ENCODE results near the gene SMIM32. TPM values are rescaled to one million over a fixed set of nuclear protein-coding genes. Genes with fewer than 3 reads are reported as not detected.

Gene SMIM32
- total and polyA plus RNA-seq, 9 of the 15 experiments (the other 6 are each of a cell fraction or from before 2014, with no cell fraction given), result not detected

DNA sequence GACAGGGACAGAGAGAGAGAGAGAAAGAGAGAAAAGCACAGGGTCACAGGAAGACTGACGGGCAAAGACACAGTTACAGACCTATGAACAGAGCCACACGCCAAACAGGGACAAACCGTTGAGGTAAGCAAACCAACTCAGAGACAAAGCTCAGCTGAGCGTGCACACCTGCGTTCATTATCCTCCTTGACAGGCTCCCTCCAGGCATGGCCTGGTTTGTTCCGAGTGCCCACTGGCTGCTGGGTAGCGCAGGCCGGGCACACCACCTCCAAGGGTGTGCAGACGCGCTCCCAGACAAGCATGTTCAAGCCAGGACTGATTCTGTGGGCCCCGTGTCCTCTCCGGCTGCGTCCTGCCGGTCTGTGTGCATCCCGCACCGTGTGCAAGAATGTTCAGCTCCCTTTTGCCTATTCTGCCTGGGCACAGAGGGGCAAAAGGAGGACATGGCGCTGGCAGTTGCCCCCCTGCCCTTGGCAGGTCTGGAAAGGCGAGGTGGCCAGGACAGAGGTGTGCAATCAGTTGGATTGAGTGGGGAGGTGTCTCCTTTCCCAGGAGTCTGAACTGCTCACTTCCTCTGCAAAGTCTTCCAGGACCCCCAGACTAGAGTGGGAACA is 467 bp upstream of the SMIM32 start (continued):
- TF ChIP-seq, protein P1, sequence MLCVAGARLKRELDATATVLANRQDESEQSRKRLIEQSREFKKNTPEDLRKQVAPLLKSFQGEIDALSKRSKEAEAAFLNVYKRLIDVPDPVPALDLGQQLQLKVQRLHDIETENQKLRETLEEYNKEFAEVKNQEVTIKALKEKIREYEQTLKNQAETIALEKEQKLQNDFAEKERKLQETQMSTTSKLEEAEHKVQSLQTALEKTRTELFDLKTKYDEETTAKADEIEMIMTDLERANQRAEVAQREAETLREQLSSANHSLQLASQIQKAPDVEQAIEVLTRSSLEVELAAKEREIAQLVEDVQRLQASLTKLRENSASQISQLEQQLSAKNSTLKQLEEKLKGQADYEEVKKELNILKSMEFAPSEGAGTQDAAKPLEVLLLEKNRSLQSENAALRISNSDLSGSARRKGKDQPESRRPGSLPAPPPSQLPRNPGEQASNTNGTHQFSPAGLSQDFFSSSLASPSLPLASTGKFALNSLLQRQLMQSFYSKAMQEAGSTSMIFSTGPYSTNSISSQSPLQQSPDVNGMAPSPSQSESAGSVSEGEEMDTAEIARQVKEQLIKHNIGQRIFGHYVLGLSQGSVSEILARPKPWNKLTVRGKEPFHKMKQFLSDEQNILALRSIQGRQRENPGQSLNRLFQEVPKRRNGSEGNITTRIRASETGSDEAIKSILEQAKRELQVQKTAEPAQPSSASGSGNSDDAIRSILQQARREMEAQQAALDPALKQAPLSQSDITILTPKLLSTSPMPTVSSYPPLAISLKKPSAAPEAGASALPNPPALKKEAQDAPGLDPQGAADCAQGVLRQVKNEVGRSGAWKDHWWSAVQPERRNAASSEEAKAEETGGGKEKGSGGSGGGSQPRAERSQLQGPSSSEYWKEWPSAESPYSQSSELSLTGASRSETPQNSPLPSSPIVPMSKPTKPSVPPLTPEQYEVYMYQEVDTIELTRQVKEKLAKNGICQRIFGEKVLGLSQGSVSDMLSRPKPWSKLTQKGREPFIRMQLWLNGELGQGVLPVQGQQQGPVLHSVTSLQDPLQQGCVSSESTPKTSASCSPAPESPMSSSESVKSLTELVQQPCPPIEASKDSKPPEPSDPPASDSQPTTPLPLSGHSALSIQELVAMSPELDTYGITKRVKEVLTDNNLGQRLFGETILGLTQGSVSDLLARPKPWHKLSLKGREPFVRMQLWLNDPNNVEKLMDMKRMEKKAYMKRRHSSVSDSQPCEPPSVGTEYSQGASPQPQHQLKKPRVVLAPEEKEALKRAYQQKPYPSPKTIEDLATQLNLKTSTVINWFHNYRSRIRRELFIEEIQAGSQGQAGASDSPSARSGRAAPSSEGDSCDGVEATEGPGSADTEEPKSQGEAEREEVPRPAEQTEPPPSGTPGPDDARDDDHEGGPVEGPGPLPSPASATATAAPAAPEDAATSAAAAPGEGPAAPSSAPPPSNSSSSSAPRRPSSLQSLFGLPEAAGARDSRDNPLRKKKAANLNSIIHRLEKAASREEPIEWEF (CRISPR knock-in tag; IDR thresholded peaks at IDR 0.05), result no peak
- TF ChIP-seq, protein P2, sequence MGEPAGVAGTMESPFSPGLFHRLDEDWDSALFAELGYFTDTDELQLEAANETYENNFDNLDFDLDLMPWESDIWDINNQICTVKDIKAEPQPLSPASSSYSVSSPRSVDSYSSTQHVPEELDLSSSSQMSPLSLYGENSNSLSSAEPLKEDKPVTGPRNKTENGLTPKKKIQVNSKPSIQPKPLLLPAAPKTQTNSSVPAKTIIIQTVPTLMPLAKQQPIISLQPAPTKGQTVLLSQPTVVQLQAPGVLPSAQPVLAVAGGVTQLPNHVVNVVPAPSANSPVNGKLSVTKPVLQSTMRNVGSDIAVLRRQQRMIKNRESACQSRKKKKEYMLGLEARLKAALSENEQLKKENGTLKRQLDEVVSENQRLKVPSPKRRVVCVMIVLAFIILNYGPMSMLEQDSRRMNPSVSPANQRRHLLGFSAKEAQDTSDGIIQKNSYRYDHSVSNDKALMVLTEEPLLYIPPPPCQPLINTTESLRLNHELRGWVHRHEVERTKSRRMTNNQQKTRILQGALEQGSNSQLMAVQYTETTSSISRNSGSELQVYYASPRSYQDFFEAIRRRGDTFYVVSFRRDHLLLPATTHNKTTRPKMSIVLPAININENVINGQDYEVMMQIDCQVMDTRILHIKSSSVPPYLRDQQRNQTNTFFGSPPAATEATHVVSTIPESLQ (CRISPR knock-in tag; IDR thresholded peaks at IDR 0.05), result no peak

Measured in K562 (cell line).